K562 (cell line): ENCODE data around the gene ZNF800. TPM values are rescaled to one million over a fixed set of nuclear protein-coding genes. Genes with fewer than 3 reads are reported as not detected.

ENCODE experiments used
- ATAC-seq: fragments of 200-7000 bp; cut with Tn5 transposase; 3 replicates; pipeline ENCODE4 v1.9.1; 2020; ENCODE audit warnings: moderate library complexity
- BruUV-seq: library from RNA; stranded (reverse); fragments of 400-500 nt; replicated peaks from 2 replicates; lab custom pipeline; 2021; lab: Mats Ljungman, UMichigan
- CTCF ChIA-PET: fragments of 300-600 bp; formaldehyde crosslinking; extraction: SDS; loops from one replicate; lab custom pipeline; 2021; ENCODE audit warnings: low intra/inter-chr PET ratio; lab: Yijun Ruan, JAX
- POLR2A ChIA-PET: fragments of 300-600, 350-650 bp; sonication (Branson Sonifier 250); formaldehyde crosslinking; extraction: SDS; loops from one replicate; lab custom pipeline; 2021; ENCODE audit warnings: antibody characterized with exemption, inconsistent platforms; lab: Yijun Ruan, JAX
- DNase-seq, 4 experiments: peaks; one replicate each; pipeline versions ENCODE4 v3.0.0 to v3.0.0-alpha.2; 2011 to 2018; ENCODE audit warnings: low spot score in 3 of 4, mixed read lengths in 3 of 4; ENCODE audit errors: extremely low read depth in 1 of 4
- FAIRE-seq: peaks from 2 replicates; lab custom pipeline; 2011; peaks lifted over from hg19 to GRCh38; lab: Jason Lieb, UNC
- H2AFZ ChIP-seq: 2 replicates; pipeline ENCODE4 v1.6.0; 2011; ENCODE audit warnings: low read depth, low read length, control low read depth, inconsistent platforms
- H3K27ac ChIP-seq: fragments of 200-600 bp; 3 replicates; pipeline ENCODE4 v1.8.0; 2011; ENCODE audit warnings: low read depth, mild to moderate bottlenecking, control low read depth, inconsistent platforms, low read length, moderate library complexity, mixed read lengths; ENCODE audit errors: extremely low read depth
- H3K27me3 ChIP-seq, 2 experiments: fragments of 300-600 bp in 1 of 2; 2 replicates in 1 of 2; 3 replicates in 1 of 2; pipeline versions ENCODE4 v1.6.0 to v1.8.0; 2011; ENCODE audit warnings: inconsistent platforms in 2 of 2, low read length in 2 of 2, mild to moderate bottlenecking in 1 of 2, mixed read lengths in 1 of 2, moderate library complexity in 1 of 2; ENCODE audit not compliant: control insufficient read depth in 2 of 2, insufficient read depth in 2 of 2
- H3K36me3 ChIP-seq: fragments of 300-600 bp; 3 replicates; pipeline ENCODE4 v1.8.0; 2011; ENCODE audit warnings: mild to moderate bottlenecking, low read length, inconsistent platforms; ENCODE audit not compliant: control insufficient read depth, insufficient read depth
- H3K4me1 ChIP-seq, 2 experiments: fragments of 200-600 bp in 1 of 2; replicated peaks in 1 of 2; 2 replicates in 1 of 2; 3 replicates in 1 of 2; pipeline versions ENCODE4 v1.5.1 to v1.8.0; 2011; ENCODE audit warnings: inconsistent platforms in 2 of 2, low read length in 2 of 2, mild to moderate bottlenecking in 1 of 2, mixed read lengths in 1 of 2, moderate library complexity in 1 of 2; ENCODE audit not compliant: control insufficient read depth in 2 of 2, insufficient read depth in 2 of 2
- H3K4me2 ChIP-seq: 2 replicates; pipeline ENCODE4 v1.6.1; 2011; ENCODE audit warnings: low read length, control low read depth, inconsistent platforms, mixed read lengths; ENCODE audit not compliant: insufficient read depth
- H3K4me3 ChIP-seq: fragments of 200-600 bp; sonication (generic), shearing (Covaris generic); 2 replicates; pipeline ENCODE4 v1.5.1; 2016; ENCODE audit warnings: control low read depth, inconsistent platforms
- H3K79me2 ChIP-seq: fragments of 200-600 bp; 3 replicates; pipeline ENCODE4 v1.8.0; 2011; ENCODE audit warnings: low read length, inconsistent platforms; ENCODE audit not compliant: control insufficient read depth, insufficient read depth
- H3K9ac ChIP-seq, 2 experiments: 2 replicates each; pipeline versions ENCODE4 v1.6.0 to v1.6.1; 2011; ENCODE audit warnings: low read depth in 2 of 2, low read length in 2 of 2, control low read depth in 1 of 2, inconsistent platforms in 1 of 2, mild to moderate bottlenecking in 1 of 2, mixed read lengths in 1 of 2; ENCODE audit not compliant: insufficient read depth in 1 of 2
- H3K9me1 ChIP-seq: one replicate; pipeline ENCODE4 v1.6.0; 2011; ENCODE audit warnings: inconsistent platforms, mild to moderate bottlenecking, low read length, moderate library complexity; ENCODE audit not compliant: control insufficient read depth, insufficient read depth
- H3K9me3 ChIP-seq: replicated peaks from 2 replicates; pipeline ENCODE4 v1.5.1; 2011; ENCODE audit warnings: low read depth, low read length, inconsistent platforms; ENCODE audit not compliant: control insufficient read depth, insufficient read depth
- H4K20me1 ChIP-seq: replicated peaks from 2 replicates; pipeline ENCODE4 v1.6.1; 2011; ENCODE audit warnings: low read length, inconsistent platforms, mixed read lengths; ENCODE audit not compliant: control insufficient read depth, insufficient read depth
- C11orf30 ChIP-seq: fragments of 450-650 bp; IDR thresholded peaks from 2 replicates; pipeline ENCODE4 v1.6.1; 2016; ENCODE audit warnings: low read depth, mild to moderate bottlenecking
- CEBPB ChIP-seq: fragments of 450-650 bp; IDR thresholded peaks from 2 replicates; pipeline ENCODE4 v1.6.1; 2016; ENCODE audit warnings: missing genetic modification characterization, missing compliant biosample characterization
- ELK1 ChIP-seq: sonication (generic); formaldehyde crosslinking; IDR thresholded peaks from 2 replicates; pipeline ENCODE4 v1.8.1; 2022; ENCODE audit warnings: missing genetic modification reagents
- FOSL1 ChIP-seq: fragments of 200-800 bp; sonication (Bioruptor generic); conservative IDR thresholded peaks from 2 replicates; pipeline ENCODE4 v1.6.1; 2016; ENCODE audit warnings: missing genetic modification characterization, missing compliant biosample characterization
- MXD1 ChIP-seq: fragments of 250-450 bp; sonication (Bioruptor Pico); IDR thresholded peaks from 2 replicates; pipeline ENCODE4 v1.8.0; 2021; ENCODE audit warnings: borderline replicate concordance, mild to moderate bottlenecking, moderate library complexity; ENCODE audit not compliant: poor library complexity, severe bottlenecking
- NCOA1 ChIP-seq: fragments of 450-650 bp; IDR thresholded peaks from 2 replicates; pipeline ENCODE4 v1.6.1; 2016; ENCODE audit warnings: low read depth
- PHF21A ChIP-seq: fragments of 450-650 bp; IDR thresholded peaks from 2 replicates; pipeline ENCODE4 v1.6.1; 2017; ENCODE audit warnings: low read depth, borderline replicate concordance
- POLR2AphosphoS2 ChIP-seq: IDR thresholded peaks from 2 replicates; pipeline ENCODE4 v1.6.1; 2012; ENCODE audit warnings: low read length, improper control_type of control experiment
- POU5F1 ChIP-seq: fragments of 150-350 bp; IDR thresholded peaks from 2 replicates; pipeline ENCODE4 v1.6.1; 2014; ENCODE audit warnings: borderline replicate concordance, low read length, low read depth, mild to moderate bottlenecking; ENCODE audit not compliant: partially characterized antibody
- ZMIZ1 ChIP-seq, 2 experiments: fragments of 150-350 bp in 1 of 2; IDR thresholded peaks; 2 replicates each; pipeline ENCODE4 v1.6.1; 2012 to 2016; ENCODE audit warnings: low read depth in 2 of 2, low read length in 2 of 2, mild to moderate bottlenecking in 1 of 2, moderate library complexity in 1 of 2
- ZNF551 ChIP-seq: fragments of 250-450 bp; sonication (Bioruptor Pico); IDR thresholded peaks from 2 replicates; pipeline ENCODE4 v1.5.0; 2021; ENCODE audit warnings: mild to moderate bottlenecking, moderate library complexity
- ZNF830 ChIP-seq: fragments of 250-450 bp; sonication (Bioruptor Pico); IDR thresholded peaks from 2 replicates; pipeline ENCODE4 v1.5.0; 2021; ENCODE audit warnings: mild to moderate bottlenecking
- WGBS: fragments of 100-300 bp; shearing (Covaris generic); methylation state at CpG from one replicate; pipeline ENCODE4 v1.1.6; 2016; ENCODE audit warnings: low coverage, mixed read lengths; ENCODE audit not compliant: insufficient coverage; ENCODE audit errors: missing lambda C conversion rate; 5-methylcytosine and 5-hydroxymethylcytosine counted together
- in situ Hi-C: fragments of 300-500 bp; cut with MboI; formaldehyde crosslinking; loops from 4 replicates; pipeline ENCODE4 v1.15.0; 2018; ENCODE audit warnings: inconsistent platforms, mixed read lengths
- intact Hi-C: fragments of 100-400 bp; cut with micrococcal nuclease; formaldehyde crosslinking; loops from 2 replicates; pipeline ENCODE4 v1.14.2; 2022
- polyA plus RNA-seq, 8 experiments: library from polyadenylated mRNA; depleted of rRNA in 4 of 8; stranded (reverse) in 5 of 8; unstranded in 3 of 8; fragments of >200 nt; fragmentation: Nextera tagmentation in 2 of 8; fragmentation: Illumina TruSeq in 1 of 8; extraction: Ambion mirVana in 2 of 8; extraction: Trizol in 1 of 8; gene quantifications; 2 replicates each; pipeline versions ENCODE4 v1.2.1 to v1.2.3, GENCODE V29; 2011 to 2014; ENCODE audit warnings: inconsistent platforms in 1 of 8, missing spikeins in 1 of 8
- total RNA-seq, 7 experiments: library from RNA; depleted of rRNA in 6 of 7; stranded (reverse); fragments of >200 nt in 6 of 7; fragmentation: Illumina TruSeq in 2 of 7; extraction: Trizol in 2 of 7; gene quantifications; 2 replicates each; pipeline versions ENCODE4 v1.2.1 to v1.2.3, GENCODE V29; 2011 to 2021; ENCODE audit warnings: low replicate concordance in 1 of 7
- TF ChIP-seq, protein P1 (sequence below): fragments of 450-650 bp; IDR thresholded peaks from 2 replicates; pipeline ENCODE4 v1.6.1; 2016; ENCODE audit warnings: borderline replicate concordance

The ZNF800 gene
- total and polyA plus RNA-seq, 9 of the 15 experiments (the other 6 are each of a cell fraction or from before 2014, with no cell fraction given) = 7.5 to 58.3 (median 33.4) TPM

- TF ChIP-seq ELK1 (CRISPR knock-in tag) (no peak), NCOA1 (no peak), PHF21A (no peak), POU5F1 (no peak), ZNF830 (CRISPR knock-in tag) (no peak), C11orf30 (peak; percentile 90), ZNF551 (CRISPR knock-in tag) (no peak)
- TF ChIP-seq, protein P1, sequence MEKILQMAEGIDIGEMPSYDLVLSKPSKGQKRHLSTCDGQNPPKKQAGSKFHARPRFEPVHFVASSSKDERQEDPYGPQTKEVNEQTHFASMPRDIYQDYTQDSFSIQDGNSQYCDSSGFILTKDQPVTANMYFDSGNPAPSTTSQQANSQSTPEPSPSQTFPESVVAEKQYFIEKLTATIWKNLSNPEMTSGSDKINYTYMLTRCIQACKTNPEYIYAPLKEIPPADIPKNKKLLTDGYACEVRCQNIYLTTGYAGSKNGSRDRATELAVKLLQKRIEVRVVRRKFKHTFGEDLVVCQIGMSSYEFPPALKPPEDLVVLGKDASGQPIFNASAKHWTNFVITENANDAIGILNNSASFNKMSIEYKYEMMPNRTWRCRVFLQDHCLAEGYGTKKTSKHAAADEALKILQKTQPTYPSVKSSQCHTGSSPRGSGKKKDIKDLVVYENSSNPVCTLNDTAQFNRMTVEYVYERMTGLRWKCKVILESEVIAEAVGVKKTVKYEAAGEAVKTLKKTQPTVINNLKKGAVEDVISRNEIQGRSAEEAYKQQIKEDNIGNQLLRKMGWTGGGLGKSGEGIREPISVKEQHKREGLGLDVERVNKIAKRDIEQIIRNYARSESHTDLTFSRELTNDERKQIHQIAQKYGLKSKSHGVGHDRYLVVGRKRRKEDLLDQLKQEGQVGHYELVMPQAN = no peak
Measured at GRCh38 chr7:127332880-127333279, 59.6 kb downstream of the ZNF800 start (continued).

- in situ Hi-C loops = no loop called here
- H3K4me3 ChIP-seq = no peak overlapping the region
- H2AFZ ChIP-seq = no peak overlapping the region
- intact Hi-C loops = no loop called here
- no peak overlapping the region for H3K9ac ChIP-seq
- WGBS = 0% methylated on average over 1 of the region's 1 CpG
- DNase-seq (no peak), FAIRE-seq (no peak), ATAC-seq (no peak)
- H3K79me2 ChIP-seq = no peaks in the 10 kb centered on the region
- no peaks in the 10 kb centered on the region for H3K9me1 ChIP-seq
- H3K4me1 ChIP-seq = no peaks in the 10 kb centered on the region
- no peak overlapping the region for H3K4me2 ChIP-seq
- H3K36me3 ChIP-seq = no peaks in the 10 kb centered on the region
- H3K27me3 ChIP-seq = 0 out of 5 replicates have a peak, but pooled peaks cover 0 to 3% of the 10 kb centered on the region in 2 experiments
- no TSS peak for BruUV-seq
- POLR2A ChIA-PET = interaction anchor here (0.5 kb wide), 1 partner anchor 126 kb away, joined by 3 read pairs; no protein-coding TSS in a partner anchor
- H3K9me3 ChIP-seq = no peaks in the 10 kb centered on the region
- H3K27ac ChIP-seq = no peak overlapping the region
- CTCF ChIA-PET = no interaction called here
- H4K20me1 ChIP-seq = no peaks in the 10 kb centered on the region
- TF ChIP-seq CEBPB (tag) (no peak), FOSL1 (no peak), POLR2AphosphoS2 (no peak), MXD1 (no peak), ZMIZ1 (IDR thresholded peaks at IDR 0.05; ENCODE audit: low read depth in 2 of 2, low read length in 2 of 2) (no peak)
Measured at GRCh38 chr7:127330070-127330469, 62.4 kb downstream of the ZNF800 start.
